ENCODE data around the gene ATCAY. TPM values are rescaled to one million over a fixed set of nuclear protein-coding genes. Genes with fewer than 3 reads are reported as not detected.

ATCAY gene
- total RNA-seq, 2 experiments from 2014 or later, result not detected

DNA sequence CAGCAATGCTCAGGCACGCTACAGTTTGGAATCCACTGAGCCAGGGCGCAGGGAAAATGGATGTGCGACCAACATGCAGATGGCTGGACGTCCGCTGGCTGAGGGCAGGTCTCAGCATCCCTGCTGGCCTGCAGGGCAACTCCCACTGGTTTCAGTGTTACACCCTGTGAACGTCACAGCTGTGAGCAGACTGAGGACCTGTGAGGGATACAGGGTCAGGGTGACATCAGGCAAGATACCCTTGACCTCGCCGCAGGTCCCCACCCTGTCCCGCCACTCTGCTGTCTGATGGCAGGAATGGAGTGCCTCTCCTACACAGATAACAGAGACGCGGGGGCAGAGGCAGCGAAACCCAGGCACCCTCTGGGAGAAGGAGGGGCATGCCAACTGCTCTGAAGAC, 30.7 kb upstream of the ATCAY start:
- ChIA-PET POLR2A (no interaction called here), CTCF (ENCODE audit: unreplicated experiment) (no interaction called here)
- Histone ChIP-seq H2AFZ (ENCODE audit: low read length) (no peak overlapping the region), H3K27ac (ENCODE audit: low read depth, low read length, poor library complexity, severe bottlenecking) (no peak overlapping the region), H3K4me2 (ENCODE audit: low read length) (no peak overlapping the region), H3K4me1 (ENCODE audit: insufficient read depth, low read length, poor library complexity, severe bottlenecking) (no peaks in the 10 kb centered on the region), H3K9me3 (ENCODE audit: low read length) (no peaks in the 10 kb centered on the region), H3K79me2 (ENCODE audit: insufficient read depth, low read depth, low read length) (no peaks in the 10 kb centered on the region), H3K36me3 (ENCODE audit: insufficient read depth, low read length) (no peaks in the 10 kb centered on the region), H4K20me1 (ENCODE audit: insufficient read depth, low read length) (no peaks in the 10 kb centered on the region), H3K9me2 (ENCODE audit: insufficient read depth, low read length) (no peaks in the 10 kb centered on the region), H3K4me3 (ENCODE audit: low read depth, low read length, poor library complexity, severe bottlenecking) (no peak overlapping the region)
- TF ChIP-seq, protein P1, sequence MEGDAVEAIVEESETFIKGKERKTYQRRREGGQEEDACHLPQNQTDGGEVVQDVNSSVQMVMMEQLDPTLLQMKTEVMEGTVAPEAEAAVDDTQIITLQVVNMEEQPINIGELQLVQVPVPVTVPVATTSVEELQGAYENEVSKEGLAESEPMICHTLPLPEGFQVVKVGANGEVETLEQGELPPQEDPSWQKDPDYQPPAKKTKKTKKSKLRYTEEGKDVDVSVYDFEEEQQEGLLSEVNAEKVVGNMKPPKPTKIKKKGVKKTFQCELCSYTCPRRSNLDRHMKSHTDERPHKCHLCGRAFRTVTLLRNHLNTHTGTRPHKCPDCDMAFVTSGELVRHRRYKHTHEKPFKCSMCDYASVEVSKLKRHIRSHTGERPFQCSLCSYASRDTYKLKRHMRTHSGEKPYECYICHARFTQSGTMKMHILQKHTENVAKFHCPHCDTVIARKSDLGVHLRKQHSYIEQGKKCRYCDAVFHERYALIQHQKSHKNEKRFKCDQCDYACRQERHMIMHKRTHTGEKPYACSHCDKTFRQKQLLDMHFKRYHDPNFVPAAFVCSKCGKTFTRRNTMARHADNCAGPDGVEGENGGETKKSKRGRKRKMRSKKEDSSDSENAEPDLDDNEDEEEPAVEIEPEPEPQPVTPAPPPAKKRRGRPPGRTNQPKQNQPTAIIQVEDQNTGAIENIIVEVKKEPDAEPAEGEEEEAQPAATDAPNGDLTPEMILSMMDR (conservative IDR thresholded peaks at IDR 0.05; ENCODE audit: low read length), result no peak
- no peak for TF ChIP-seq EZH2phosphoT487 (IDR thresholded peaks at IDR 0.05; ENCODE audit: borderline replicate concordance, low read depth, low read length)
- no TSS peak for BruUV-seq (replicated peaks)
- intact Hi-C loops (cut with micrococcal nuclease; ENCODE audit: unreplicated experiment), result no loop called here
- DNase-seq (ENCODE audit: low spot score), result no peak

DNA sequence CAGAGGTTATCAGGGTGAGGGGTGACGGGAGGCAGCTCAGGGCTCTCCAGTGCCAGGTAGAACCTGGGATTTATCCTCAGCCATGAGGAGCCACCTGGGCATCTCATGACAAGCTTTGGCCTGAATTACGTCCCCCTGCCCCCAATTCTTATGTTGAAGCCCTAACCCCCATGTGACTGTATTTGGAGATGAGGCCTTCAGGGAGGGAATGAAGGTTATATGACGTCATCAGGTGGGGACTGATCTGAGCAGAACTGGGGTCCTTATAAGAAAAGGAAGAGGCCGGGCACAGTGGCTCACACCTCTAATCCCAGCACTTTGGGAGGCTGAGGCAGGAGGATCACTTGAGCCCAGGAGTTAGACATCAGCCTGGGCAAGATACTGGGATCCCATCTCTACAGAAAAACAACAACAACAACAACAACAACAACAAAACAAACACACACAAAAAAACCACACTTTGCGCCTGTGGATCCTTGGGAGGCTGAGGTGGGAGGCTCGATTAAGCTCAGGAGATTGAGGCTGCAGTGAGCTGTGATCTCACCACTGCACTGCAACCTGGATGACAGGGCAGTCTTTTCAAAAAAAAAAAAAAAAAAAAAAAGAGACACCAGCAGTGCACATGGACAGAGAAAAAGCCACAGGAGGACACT, 30.0 kb upstream of the ATCAY start:
- no peaks in the 10 kb centered on the region for H3K9me3 ChIP-seq (ENCODE audit: low read length)
- POLR2A ChIA-PET, result no interaction called here
- H3K9me2 ChIP-seq (ENCODE audit: insufficient read depth, low read length), result no peaks in the 10 kb centered on the region
- intact Hi-C loops (cut with micrococcal nuclease; ENCODE audit: unreplicated experiment), result no loop called here
- no peaks in the 10 kb centered on the region for H3K36me3 ChIP-seq (ENCODE audit: insufficient read depth, low read length)
- no peaks in the 10 kb centered on the region for H3K79me2 ChIP-seq (ENCODE audit: insufficient read depth, low read depth, low read length)
- H3K27ac ChIP-seq (ENCODE audit: low read depth, low read length, poor library complexity, severe bottlenecking), result no peak overlapping the region
- no peaks in the 10 kb centered on the region for H4K20me1 ChIP-seq (ENCODE audit: insufficient read depth, low read length)
- H2AFZ ChIP-seq (ENCODE audit: low read length), result no peak overlapping the region
- CTCF ChIA-PET (ENCODE audit: unreplicated experiment), result no interaction called here
- DNase-seq (ENCODE audit: low spot score), result no peak
- no TSS peak for BruUV-seq (replicated peaks)
- no peak overlapping the region for H3K4me2 ChIP-seq (ENCODE audit: low read length)
- no peak overlapping the region for H3K4me3 ChIP-seq (ENCODE audit: low read depth, low read length, poor library complexity, severe bottlenecking)
- TF ChIP-seq, protein P1 (conservative IDR thresholded peaks at IDR 0.05; ENCODE audit: low read length), result no peak
- TF ChIP-seq EZH2phosphoT487 (IDR thresholded peaks at IDR 0.05; ENCODE audit: borderline replicate concordance, low read depth, low read length), result no peak
- H3K4me1 ChIP-seq (ENCODE audit: insufficient read depth, low read length, poor library complexity, severe bottlenecking), result no peaks in the 10 kb centered on the region

DNA sequence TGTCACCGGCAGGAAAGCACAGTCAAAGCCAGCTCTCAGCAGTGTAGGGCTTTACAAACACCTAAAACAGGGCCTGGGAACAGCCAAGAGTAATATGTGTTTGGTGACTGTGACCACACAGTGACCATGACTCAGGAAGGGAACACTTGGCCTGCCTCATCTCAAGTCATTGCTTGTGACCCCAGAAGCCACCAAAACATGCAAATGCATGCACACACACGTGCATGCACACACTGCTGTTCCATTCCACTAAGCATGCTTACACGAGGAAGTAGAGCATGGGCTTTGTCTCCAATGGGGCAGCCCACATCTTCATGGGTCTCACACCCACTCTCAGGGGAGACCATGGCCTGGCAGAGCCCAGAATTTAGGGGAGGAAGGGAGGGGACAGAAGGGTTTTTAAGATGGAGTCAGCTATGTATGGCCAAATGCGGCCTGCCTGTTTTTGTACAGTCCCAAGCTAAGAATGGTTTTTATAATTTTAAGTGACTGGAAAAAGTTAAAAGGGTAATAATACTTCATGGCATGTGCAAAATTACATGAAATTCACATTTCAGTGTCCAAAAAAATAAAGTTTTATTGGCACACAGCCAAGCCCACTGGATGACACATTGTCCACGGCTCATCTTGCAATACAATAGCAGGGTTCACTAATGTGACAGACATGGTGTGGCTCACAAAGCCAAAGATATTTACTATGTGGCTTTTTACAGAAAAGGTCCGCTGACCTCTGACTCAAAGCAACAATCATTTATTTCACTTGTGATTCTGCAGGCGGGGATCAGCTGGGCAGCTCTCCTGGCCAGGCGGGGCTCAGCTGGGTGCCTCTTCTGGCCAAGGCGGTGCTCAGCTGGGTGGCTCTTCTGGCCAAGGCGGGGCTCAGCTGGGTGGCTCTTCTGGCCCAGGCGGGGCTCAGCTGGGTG, 29.0 kb upstream of the ATCAY start:
- no peaks in the 10 kb centered on the region for H3K36me3 ChIP-seq (ENCODE audit: insufficient read depth, low read length)
- CTCF ChIA-PET (ENCODE audit: unreplicated experiment), result no interaction called here
- no peak for DNase-seq (ENCODE audit: low spot score)
- no peak overlapping the region for H3K27ac ChIP-seq (ENCODE audit: low read depth, low read length, poor library complexity, severe bottlenecking)
- no peak overlapping the region for H3K4me2 ChIP-seq (ENCODE audit: low read length)
- POLR2A ChIA-PET, result no interaction called here
- intact Hi-C loops (cut with micrococcal nuclease; ENCODE audit: unreplicated experiment), result no loop called here
- BruUV-seq (replicated peaks), result no TSS peak
- no peak overlapping the region for H2AFZ ChIP-seq (ENCODE audit: low read length)
- no peaks in the 10 kb centered on the region for H4K20me1 ChIP-seq (ENCODE audit: insufficient read depth, low read length)
- H3K9me2 ChIP-seq (ENCODE audit: insufficient read depth, low read length), result no peaks in the 10 kb centered on the region
- no peak overlapping the region for H3K4me3 ChIP-seq (ENCODE audit: low read depth, low read length, poor library complexity, severe bottlenecking)
- H3K9me3 ChIP-seq (ENCODE audit: low read length), result no peaks in the 10 kb centered on the region
- H3K79me2 ChIP-seq (ENCODE audit: insufficient read depth, low read depth, low read length), result no peaks in the 10 kb centered on the region
- H3K4me1 ChIP-seq (ENCODE audit: insufficient read depth, low read length, poor library complexity, severe bottlenecking), result no peaks in the 10 kb centered on the region
- TF ChIP-seq EZH2phosphoT487 (IDR thresholded peaks at IDR 0.05; ENCODE audit: borderline replicate concordance, low read depth, low read length), result no peak
- TF ChIP-seq, protein P1 (conservative IDR thresholded peaks at IDR 0.05; ENCODE audit: low read length), result no peak

All from OCI-LY7 (cell line).